GM18867 (cell line): Measurements from ENCODE around the gene AFG3L2.

Source experiments
- ATAC-seq: cut with Tn5 transposase; IDR thresholded peaks from one replicate; pipeline ENCODE4 v1.9.1; 2021; ENCODE audit warnings: mild to moderate bottlenecking, moderate library complexity; ENCODE audit not compliant: unreplicated experiment

Gene AFG3L2

GRCh38 chr18:12306752-12307700 lies 70.0 kb downstream of the AFG3L2 start:
- no peak for ATAC-seq

GRCh38 chr18:12305930-12306629 lies 70.9 kb downstream of the AFG3L2 start:
- no peak for ATAC-seq

GRCh38 chr18:12305211-12305610 lies 71.8 kb downstream of the AFG3L2 start:
- ATAC-seq: no peak

- ATAC-seq: no peak
Observed at GRCh38 chr18:12304351-12305210, 72.4 kb downstream of the AFG3L2 start.

GRCh38 chr18:12302391-12303147 lies 74.5 kb downstream of the AFG3L2 start:
- ATAC-seq: no peak

GRCh38 chr18:12301263-12302005 lies 75.6 kb downstream of the AFG3L2 start:
- no peak for ATAC-seq

- ATAC-seq: no peak
Observed at GRCh38 chr18:12299862-12300261, 77.2 kb downstream of the AFG3L2 start.

- ATAC-seq: no peak
Observed at GRCh38 chr18:12296457-12296856, 80.6 kb downstream of the AFG3L2 start.

GRCh38 chr18:12296087-12296403 lies 81.0 kb downstream of the AFG3L2 start:
- ATAC-seq: no peak

- ATAC-seq: no peak
Observed at GRCh38 chr18:12295389-12296086, 81.5 kb downstream of the AFG3L2 start.

- ATAC-seq: no peak
Observed at GRCh38 chr18:12293831-12294230, 83.2 kb downstream of the AFG3L2 start.

GRCh38 chr18:12291690-12292089 lies 85.3 kb downstream of the AFG3L2 start:
- no peak for ATAC-seq

- ATAC-seq: no peak
Observed at GRCh38 chr18:12291161-12291560, 85.9 kb downstream of the AFG3L2 start.

- ATAC-seq: no peak
Observed at GRCh38 chr18:12290086-12290485, 86.9 kb downstream of the AFG3L2 start.

- no peak for ATAC-seq
Observed at GRCh38 chr18:12288403-12288755, 88.6 kb downstream of the AFG3L2 start.

GRCh38 chr18:12287684-12288402 lies 89.2 kb downstream of the AFG3L2 start:
- no peak for ATAC-seq

GRCh38 chr18:12287131-12287681 lies 89.8 kb downstream of the AFG3L2 start:
- ATAC-seq: no peak

- ATAC-seq: no peak
Observed at GRCh38 chr18:12283666-12284065, 93.4 kb downstream of the AFG3L2 start.
